ENCODE results near the gene PLN.

Gene PLN

DNA sequence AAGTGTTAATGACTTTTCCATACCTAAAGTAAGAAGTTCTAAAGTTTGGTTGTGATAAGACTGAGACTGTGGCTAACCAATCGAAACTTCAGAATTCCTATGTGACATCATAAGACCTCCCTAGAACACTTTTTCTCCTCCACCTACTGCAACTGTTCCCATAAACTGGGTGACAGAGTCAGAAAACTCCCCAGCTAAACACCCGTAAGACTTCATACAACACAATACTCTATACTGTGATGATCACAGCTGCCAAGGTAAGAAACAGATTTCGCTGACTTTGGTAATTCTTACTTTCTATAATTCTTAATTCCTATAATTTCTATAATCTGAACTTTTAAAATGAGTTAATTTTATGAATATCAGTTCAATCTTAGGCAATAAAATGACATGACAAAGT is at the start of gene PLN:
PLN (plus strand) TSS at position 161 of the 400 bp plus-strand sequence. CDS start 10,626 bp downstream, outside the sequence.
- no peak for DNase-seq

DNA sequence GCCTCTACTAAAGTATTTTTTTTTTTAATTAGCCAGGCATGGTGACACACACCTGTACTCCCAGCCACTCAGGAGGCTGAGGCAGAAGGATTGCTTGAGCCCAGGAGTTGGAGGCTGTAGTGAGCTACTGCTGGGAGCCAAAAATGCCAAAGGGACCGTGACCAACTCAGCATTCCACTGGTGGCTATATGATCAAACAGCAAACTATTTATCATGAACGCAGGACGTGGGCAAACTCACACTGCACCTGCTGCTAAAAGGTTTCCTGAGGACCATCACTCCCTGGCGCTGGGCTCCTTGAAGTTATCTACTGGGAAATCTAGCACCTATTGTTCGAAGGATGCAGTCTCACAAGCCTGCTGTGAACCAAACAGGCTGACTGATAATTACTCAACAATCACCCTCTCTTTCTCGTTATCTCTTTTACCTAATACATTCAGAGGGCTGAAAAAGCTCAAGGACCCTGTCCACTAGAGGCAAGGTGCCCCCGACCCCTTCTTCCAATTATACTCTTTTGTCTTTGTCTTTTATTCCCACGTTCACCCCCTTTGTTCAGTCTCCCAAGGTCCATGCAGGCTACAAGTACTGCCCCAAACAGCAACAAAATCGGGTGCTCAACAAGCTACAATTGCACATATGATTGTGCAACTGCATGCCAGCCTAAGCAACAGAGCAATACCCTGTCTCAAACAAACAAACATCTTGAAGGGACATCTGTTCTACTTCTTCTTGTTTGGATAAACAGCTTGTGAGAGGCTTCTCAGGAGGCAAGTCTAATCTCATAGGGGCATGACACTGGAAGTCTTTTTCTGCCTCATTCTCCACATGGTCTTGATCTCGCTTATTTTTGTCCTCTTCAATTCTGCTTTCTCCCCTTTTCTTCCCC is 47.7 kb upstream of the PLN start:
- DNase-seq = no peak

DNA sequence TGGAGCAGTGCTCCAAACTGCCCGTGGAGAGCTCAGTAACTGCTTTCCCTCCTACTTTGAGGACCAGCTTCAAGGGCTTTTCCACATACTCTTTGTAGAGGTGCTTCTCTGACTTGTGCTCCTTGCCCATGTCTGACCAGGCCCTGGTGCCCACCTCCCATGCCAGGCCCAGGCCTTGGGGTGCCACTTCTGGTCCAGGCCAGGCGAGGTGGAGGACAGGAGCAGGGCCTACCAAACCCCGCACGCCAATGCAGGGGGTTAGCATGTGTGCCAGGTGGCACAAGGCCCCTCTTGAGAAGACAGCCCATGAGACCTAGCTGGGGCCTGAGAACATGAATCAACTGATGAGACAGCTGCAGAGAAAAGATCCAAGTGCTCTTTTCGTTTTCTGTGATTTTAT is 47.0 kb upstream of the PLN start:
- DNase-seq = no peak

DNA sequence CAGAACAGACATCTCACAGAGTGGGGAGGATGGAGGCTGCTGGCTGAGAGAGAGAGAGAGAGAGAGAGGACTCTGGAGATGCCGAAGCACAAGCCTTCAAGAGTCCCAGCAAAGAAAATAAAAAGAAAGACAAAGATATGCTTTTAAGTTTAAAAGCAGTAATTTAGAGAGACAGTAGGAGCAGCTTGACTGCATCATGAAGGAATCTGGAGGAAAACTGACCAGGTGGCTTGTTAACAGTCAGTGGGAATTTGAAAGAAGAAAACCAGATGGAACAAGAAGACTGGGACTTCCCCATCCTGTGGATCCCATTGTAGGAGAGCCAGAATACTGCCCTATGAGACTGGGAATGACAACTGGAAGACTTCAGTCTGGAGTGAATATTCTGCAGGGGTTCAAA is 46.3 kb upstream of the PLN start:
- no peak for DNase-seq

DNA sequence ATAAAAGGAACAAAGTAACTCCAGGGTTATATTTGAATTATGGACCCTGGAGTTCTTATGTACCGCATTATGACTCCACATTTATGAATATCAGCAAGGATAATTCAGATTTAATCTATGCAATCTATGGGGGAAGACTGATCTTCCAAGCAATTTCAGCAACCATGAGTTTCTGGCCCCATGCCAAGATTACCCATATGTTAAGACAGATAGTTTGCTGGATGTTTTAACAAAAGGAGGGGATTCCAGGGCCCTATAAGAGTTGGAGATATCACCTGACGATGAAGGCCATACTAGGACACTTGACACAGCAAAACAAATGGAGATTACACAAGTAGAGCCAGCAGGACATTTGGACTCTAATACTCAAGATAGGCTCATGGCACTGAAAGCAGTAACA is 45.9 kb upstream of the PLN start:
- DNase-seq = peak; percentile 7

DNA sequence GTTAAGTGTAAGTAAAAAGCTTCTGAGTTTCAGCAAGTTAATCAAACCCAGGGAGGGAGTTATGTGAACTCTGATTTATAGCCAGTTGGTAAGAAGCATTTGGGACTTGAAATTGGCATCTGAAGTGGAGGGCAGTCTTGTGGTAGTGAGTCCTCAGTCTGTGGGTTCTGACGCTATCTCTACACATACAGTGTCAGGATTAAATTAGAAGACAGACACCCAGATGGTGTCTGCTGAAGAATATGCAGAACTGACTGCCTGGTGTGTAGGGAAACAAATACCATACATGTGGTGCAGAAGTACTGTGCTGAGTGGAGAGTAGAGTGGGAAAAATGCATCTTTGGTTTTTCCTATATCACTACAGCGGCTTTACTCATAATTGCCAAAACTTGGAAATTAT is 43.5 kb upstream of the PLN start:
- DNase-seq = no peak

DNA sequence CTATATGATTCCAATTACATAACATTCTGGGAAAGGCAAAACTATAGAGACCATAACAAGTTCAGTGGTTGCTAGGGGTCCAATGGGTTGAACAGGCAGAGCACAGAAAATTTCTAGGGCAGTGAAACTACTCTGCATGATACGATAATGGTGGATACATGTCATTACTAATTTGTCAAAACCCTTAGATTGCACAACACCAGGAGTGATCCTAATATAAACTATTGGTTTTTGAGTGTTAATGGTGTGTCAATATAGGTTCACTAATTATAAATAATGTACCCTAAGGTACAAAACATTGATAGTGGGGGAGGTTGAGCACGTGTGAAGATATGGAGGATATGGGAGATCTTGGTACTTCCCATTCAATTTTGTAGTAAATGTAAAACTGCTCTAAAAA is 42.4 kb upstream of the PLN start:
- DNase-seq = no peak

DNA sequence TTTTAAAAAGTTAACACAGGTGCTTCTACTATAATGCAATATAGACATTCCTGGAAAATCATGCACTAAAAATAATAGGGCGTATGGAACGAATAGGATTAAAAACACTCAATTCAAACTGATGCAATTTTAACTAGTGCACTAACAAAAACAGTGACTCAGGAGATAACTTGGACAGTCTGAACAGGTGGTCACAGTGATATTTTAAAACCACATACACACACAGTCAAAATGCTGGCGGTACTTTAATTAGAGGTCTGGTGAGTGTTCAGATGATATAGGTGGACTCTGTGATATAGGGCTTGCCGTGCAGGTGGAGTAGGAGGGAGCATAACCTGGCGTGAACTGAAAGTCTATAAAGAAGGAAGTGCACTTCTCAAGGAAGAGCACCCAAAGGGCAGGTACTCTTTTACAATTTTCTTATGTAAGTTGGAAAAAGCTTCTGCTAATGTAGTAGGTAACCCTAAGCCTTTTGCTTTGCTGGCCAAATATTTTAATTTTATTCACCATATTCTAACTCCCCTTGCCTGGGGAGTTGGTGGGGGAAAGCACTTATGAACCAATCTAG is 41.9 kb upstream of the PLN start:
- DNase-seq = no peak

DNA sequence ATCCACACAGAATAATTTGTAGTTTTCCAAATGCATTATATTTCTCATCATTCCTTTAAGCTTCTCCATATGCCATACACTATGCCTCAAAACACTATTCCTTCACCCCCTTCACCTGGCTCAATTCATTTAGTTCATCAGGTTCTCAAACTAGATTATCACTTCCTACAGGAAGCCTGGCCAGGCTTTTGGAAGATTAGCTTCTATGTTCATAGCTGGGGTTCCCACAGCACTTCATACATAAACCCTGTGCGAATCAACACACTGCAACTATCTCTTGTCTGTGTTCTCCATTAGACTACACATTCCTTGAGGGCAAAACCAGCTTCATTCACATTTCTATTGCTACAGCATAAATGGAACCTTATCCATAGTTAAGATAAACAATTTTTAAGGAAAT is 40.5 kb upstream of the PLN start:
- DNase-seq = no peak

DNA sequence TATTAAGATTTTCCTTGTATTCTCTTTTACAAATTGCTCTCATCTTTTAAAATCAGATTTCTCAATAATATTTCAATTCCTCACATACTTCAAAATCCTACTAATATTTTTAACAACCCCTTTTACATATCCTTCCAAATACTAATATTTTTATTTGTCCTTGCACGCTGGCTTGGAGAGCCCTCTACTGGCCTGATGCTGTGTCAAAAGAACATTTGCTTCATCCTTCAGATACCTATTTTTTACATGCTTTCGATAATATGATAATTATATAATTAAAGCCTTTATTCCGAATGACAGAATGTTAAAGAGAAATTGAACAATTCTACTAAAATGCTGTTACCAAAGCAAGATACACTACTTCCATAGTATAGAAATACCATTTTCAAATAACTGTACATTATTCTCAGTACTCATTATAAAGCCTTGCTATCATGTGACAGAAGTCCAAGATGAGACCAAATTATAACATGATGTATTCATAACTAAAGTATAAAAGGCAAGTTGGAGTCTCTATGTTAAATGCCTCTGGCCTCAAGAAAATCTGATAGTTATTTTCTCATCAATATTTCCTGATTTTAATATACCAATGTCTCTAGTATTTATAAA is 39.0 kb upstream of the PLN start:
- DNase-seq = no peak

DNA sequence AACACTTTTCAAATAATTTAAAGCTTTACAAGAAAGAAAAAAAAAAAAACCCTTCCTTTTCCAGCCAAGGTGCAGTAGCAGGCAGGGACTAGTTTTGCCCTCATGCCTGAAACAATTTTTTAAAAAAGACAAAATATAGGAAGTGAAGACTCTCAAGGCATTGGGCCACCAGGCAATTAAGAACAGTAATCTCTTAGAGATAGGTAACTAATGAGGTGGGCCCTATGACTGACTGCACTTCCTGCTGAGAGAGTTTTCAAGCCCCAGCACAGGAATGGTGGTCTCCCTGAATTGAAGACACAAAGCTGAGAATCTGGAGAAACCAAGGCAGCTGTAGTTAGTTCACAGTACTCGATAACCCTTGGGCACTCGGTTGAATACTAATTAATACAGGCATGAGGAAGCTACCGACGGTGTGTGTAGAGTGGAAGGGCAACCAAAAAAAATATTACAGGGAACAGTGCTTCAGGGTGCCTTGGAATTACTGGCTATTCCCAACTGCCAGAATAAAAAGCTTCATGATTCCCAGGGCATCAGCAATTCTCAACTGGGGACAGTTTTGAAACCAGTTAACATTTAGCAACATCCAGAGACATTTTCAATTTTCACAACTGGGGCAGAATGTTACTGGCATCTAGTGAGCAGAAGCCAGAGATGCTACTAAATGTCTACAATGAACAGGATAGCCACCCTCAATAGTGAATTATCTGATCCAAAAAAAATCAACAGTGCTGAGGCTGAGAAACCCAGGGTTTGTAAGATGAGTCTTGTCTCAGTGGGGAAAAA is 36.0 kb upstream of the PLN start:
- no peak for DNase-seq

DNA sequence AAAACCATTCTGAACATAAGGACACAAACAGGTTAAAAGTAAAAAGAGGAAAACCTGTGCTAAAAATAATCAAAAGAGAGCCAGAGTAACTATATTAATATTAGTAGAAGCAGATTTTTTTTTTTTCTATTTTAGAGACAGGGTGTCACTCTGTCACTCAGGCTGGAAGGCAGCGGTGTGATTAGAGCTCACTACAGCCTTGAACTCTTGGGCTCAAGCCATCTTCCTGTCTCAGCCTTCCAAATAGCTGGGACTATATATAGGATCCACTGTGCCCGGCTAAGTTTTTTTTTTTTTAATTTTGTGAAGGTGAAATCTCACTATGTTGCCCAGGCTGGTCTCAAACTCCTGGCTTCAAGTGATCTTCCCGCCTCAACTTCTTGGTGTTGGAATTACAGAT is 33.4 kb upstream of the PLN start:
- DNase-seq = no peak

DNA sequence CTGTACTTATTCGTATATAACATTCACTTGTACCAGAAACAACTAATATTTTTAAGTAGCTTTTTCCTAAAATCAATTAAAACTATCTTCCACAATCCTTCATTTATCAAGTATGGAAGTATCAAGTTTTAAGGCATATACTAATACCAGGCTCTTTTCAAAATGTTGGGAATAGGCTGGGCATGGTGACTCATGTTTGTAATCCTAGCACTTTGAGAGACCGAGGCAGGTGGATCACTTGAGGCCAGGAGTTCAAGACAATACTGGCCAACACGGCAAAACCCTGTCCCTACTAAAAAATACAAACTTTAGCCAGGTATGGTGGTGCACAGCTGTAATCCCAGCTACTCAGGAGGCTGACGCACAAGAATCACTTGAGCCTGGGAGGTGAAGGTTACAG is 25.7 kb upstream of the PLN start:
- no peak for DNase-seq

DNA sequence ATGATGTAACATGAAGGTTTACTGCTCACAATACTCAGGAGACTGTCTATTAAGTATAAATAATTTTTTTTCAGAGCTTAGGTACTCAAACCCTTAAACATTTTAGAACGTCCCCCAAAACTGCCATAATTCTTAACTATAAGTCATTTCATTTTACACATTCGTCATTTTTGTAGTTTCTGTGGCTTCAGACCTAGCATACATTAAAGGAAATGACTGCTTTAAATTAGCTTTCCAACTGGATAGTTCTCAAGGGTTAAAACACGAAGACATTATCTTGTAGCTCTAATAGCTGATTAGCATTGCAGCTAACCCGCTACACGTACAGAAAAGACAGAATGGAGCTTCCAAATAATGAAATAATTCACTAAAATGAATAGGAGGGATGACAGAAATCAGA is 24.9 kb upstream of the PLN start:
- no peak for DNase-seq

DNA sequence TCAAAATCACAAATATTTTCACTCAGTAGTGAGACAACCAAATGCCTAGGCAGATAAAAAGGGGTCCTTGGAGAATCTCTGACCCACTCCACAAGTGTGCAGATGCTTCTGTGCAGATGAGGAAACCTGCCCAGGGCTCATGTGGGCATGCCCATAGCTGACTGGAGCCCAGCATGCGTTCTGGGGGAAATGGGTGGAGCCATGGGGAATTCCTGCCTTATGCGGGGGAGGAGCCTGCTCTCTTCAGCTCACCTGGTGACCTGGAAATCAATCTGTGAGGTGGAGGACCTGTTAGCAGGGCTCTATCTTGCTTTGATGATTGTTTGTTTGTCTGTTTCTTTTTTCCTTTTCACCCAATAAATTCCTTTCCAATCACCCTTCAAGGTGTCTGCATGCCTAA is 23.4 kb upstream of the PLN start:
- DNase-seq = no peak

DNA sequence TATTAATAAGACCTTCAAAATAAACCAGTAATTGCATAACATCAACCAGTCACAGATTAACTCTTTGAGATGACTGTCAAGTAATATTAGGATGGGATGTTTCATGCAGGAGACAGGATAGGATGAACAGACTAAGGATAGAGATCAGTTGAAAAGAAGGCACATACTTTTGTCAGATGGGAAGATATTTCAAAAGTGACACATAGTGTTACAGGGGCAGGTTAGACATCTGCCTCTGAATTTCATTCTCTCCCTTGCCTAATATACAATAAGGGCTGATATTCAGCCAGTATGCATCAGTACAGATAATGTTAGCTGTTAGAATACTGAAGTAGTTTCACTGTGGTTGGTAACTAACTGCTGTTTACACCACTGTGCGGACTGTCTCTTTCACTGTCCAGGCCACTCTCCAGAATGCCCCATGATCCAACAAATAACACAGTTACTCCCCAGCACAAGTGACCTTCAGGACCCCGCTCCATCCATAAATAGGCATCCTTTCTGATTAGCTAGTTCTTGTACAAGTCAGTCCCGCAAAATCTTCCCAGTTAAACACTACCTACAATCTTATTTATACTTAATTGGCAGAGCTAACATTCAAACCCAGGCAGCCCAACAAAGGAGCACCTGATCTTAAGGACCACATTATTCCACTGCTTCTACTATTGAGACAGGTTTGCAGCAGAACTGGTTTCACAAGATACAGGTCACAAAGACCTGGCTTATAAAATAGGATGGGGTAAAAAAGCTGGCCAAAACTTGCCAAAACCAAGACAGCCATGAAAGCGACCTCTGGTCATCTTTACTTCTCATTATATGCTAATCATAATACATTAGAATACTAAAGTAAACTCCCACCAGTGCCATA is 21.9 kb upstream of the PLN start:
- DNase-seq = no peak

DNA sequence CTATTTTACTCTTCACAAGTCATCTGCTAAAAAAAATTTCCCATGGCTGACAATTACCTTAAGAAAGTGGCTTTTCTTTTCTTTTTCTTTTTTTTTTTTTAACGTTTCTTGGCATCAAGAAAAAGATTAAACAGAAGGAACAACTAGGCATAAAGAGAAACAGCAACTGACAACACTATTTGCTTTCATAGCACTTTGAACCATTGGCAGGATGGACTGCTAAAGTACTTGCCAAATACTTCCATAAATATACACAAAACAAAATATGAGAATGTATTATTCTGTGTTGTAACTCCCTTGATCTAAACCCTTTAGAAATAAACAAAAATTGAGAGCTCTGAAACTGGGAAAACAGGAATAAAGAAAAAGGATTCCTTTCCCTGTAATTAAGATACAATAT is 20.0 kb upstream of the PLN start:
- no peak for DNase-seq

DNA sequence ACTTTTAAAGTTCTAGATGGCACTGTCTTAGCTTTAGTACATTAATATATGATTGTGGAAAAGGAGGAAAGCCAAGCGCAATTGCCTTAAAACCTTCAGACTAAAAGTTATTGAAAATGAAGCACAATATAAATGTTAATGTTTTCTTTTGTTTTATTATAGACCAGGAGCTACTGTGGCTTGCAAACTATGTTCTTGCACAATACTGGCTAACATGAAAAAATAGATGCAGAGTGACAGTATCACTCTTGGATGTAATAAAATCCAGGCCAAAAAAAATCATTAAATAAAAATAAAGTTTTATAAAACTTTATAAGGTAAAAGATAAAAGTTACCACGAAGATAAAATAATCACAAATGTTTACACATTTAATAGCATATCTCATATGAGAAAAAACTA is 18.3 kb upstream of the PLN start:
- no peak for DNase-seq

DNA sequence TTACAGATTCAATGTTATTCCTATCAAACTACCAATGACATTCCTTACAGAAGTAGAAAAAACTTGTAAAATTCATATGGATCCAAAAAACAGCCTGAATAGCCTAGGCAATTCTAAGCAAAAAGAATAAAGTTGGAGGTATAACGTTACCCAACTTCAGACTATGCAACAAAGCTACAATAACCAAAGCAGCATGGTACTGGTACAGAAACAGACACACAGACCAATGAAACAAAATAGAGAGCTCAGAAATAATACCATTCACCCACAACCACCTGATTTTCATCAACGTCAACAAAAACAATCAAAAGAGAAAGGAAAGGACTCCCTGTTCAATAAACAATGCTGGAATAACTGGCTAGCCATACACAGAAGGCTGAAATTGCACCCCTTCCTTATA is 17.2 kb upstream of the PLN start:
- DNase-seq = no peak

DNA sequence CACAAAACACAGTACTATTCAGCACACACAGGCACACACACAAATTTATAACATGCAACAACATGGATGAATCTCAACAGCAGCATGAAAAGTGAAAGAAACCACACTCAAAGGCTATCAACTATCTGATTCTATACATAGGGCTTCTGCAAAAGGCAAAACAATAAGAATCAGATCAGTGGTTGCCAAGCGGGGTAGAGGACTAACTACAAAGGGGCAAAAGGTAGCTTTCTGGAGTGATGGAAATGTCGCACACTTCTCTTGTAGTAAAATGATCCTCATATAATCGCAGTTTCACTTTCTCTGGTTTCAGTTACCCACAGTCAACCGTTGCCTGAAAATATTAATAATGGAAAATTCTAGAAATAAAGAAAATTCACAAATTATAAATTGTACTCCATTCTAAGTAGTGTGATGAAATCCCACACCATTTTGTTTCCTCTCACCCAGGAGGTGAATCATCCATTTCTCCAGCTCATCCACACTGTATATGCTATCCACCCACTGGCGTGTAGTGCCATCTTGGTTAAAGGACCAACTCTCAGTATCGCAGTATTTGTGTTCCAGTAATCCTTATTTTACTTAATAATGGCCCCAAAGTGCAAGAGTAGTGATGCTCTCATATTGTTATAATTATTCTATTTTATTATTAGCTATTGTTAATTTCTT is 12.8 kb upstream of the PLN start:
- DNase-seq = no peak

DNA sequence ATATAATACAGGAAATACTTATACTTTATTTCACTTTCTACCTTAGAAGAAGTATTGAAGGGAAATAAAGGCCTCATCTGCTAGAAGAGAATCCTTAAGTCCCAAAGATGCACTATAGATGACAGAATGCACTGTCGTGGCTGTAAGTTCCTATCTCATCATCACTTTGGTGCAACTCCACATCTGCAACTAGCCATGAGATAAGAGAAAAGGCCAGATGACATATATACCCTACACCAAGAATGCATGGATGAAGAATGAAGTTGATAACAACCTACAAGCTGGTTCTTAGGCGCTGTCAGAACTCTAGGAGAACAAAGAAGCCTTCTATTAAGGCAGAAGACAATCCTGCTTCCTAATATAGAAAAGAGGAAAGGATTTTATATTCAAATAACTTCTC is 11.6 kb upstream of the PLN start:
- DNase-seq = no peak

DNA sequence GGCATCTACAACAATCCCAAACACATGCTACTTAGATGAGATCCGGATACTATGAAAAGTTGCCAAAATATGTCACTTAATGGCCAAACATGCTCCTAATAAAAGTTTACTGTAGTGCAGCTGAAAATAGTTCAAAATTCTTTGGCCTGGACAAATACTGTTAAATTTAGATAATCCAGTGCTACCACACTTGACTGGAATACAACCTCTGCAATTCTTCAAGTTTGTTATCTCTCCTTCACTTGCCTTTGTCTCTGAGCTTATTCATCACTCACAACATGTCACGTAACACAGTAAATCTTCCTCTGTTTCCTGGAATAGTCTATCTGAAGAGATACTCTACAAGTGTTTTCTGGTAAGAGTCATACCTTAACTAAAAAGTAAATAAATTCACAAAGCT is 10.5 kb upstream of the PLN start:
- no peak for DNase-seq
